Measurements from ENCODE around the gene DRAXIN.

DRAXIN gene

DNA sequence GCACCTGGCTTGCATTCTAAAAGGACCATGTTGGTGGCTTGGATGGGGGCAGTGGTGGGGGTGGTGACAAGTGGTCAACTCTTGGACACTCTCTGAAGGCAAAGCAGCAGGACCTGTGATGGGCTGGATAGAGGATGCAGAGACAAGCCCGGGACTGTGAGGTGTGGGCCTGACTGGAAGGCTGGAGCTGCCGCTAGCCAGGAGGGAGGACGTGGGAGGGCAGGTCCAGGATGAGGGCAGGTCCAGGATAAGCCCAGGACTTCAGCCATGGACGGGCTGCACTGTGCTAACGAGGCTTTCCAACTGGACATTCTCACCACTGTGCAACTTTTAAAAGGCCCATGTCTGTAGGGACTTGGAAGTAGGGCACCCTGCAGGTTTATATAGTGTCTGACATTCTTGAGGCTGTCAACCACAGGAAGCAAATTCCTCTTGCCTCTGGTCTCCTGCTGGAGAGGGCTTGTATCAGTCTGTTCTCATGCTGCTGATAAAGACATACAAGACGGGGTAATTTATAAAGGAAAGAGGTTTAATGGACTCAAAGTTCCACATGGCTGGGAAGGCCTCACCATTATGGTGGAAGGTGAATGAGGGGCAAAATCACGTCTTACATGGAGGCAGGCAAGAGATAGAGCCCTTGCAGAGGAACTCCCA lies 62.2 kb downstream of the DRAXIN start:
- in situ Hi-C loops (cut with MboI; ENCODE audit: low sequenced_read_pairs, unreplicated experiment), result no loop called here
- no peak for DNase-seq (ENCODE audit: low spot score)
- TF ChIP-seq, protein P1, sequence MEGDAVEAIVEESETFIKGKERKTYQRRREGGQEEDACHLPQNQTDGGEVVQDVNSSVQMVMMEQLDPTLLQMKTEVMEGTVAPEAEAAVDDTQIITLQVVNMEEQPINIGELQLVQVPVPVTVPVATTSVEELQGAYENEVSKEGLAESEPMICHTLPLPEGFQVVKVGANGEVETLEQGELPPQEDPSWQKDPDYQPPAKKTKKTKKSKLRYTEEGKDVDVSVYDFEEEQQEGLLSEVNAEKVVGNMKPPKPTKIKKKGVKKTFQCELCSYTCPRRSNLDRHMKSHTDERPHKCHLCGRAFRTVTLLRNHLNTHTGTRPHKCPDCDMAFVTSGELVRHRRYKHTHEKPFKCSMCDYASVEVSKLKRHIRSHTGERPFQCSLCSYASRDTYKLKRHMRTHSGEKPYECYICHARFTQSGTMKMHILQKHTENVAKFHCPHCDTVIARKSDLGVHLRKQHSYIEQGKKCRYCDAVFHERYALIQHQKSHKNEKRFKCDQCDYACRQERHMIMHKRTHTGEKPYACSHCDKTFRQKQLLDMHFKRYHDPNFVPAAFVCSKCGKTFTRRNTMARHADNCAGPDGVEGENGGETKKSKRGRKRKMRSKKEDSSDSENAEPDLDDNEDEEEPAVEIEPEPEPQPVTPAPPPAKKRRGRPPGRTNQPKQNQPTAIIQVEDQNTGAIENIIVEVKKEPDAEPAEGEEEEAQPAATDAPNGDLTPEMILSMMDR (IDR thresholded peaks at IDR 0.05; ENCODE audit: borderline replicate concordance, control extremely low read depth, extremely low read depth, insufficient read depth, missing control alignments), result no peak

DNA sequence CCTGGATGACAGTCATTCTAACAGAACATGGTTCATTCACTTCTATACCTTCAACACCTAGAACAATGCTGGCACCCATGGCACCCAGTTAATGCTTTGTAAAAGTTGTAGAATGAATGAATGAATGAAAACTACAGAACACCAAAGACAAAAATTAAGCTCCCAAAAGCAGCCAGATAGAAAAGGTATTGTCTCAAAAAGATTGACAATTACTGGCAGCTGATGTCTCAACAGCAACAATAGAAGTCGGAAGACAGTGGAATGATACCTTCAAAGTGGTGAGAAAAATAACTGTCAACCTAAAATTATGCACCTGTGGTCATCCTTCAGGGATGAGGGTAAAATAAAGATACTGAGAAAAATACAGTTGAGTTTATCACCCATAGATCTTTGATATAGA lies 65.5 kb downstream of the DRAXIN start:
- TF ChIP-seq, protein P1 (IDR thresholded peaks at IDR 0.05; ENCODE audit: borderline replicate concordance, control extremely low read depth, extremely low read depth, insufficient read depth, missing control alignments), result no peak
- DNase-seq (ENCODE audit: low spot score), result no peak
- in situ Hi-C loops (cut with MboI; ENCODE audit: low sequenced_read_pairs, unreplicated experiment), result no loop called here

DNA sequence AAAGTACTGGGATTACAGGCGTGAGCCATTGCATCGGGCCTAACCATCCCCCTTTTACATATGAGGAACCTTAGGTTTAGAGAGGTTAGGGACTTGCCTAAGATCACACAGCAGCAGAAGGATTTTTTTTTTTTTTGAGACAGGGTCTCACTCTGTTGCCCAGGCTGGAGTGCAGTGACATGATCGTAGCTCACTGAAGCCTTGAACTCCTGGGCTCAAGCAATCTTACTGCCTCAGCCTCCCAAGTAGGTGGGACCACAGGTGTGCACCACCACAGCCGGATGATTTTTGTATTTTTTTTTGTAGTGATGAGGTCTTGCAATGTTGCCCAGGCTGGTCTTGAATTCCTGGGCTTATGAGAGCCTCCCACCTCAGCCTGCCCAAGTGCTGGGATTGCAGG lies 68.3 kb downstream of the DRAXIN start:
- TF ChIP-seq, protein P1 (IDR thresholded peaks at IDR 0.05; ENCODE audit: borderline replicate concordance, control extremely low read depth, extremely low read depth, insufficient read depth, missing control alignments), result no peak
- in situ Hi-C loops (cut with MboI; ENCODE audit: low sequenced_read_pairs, unreplicated experiment), result no loop called here
- no peak for DNase-seq (ENCODE audit: low spot score)

DNA sequence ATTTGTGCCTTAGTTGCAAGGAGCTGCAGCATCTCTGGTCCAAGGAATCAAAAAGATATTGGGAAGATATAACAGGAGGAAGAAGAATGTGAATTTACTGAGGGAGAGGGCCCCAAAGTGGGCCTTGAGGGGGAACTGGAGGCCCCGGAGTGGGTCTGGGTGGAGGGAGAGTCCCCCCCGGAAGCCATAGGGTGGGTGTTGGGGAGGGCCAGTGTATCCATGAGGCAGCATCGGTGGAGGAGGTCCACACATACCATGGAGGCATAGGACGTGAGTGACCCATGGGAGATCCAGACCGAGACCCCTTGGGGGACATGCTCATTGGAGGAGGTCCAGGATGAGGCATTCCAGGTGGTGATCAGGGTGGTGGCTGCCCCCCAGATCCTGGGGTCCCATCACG lies 69.8 kb downstream of the DRAXIN start:
- TF ChIP-seq, protein P1 (IDR thresholded peaks at IDR 0.05; ENCODE audit: borderline replicate concordance, control extremely low read depth, extremely low read depth, insufficient read depth, missing control alignments), result no peak
- in situ Hi-C loops (cut with MboI; ENCODE audit: low sequenced_read_pairs, unreplicated experiment), result no loop called here
- no peak for DNase-seq (ENCODE audit: low spot score)

DNA sequence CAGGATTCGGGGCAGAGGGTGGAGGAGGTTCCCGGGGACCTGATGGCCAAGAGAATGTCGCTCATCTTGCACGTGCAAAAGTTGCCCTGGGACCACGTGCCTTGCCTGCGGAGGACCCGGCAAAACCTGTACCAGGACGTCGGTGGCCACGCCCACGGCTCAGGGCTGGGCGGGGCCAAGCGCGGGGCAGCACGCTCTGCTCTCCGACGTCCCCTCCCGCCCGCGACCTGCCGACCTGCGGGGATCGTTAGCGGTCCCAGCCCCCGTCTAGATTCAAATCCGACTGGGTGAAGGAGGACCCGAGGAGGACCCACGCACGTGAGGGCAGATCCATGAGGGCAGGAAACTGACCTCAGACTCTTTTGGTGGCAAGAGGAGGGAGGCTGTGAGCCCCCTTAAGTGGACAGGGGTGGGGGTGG lies 70.5 kb downstream of the DRAXIN start, which contains the start of gene C1orf167:
Gene C1orf167, plus strand, starts transcription at position 206 of the 419 bp plus-strand sequence. CDS start 2,208 bp downstream, outside the sequence.
- in situ Hi-C loops (cut with MboI; ENCODE audit: low sequenced_read_pairs, unreplicated experiment), result no loop called here
- TF ChIP-seq, protein P1 (IDR thresholded peaks at IDR 0.05; ENCODE audit: borderline replicate concordance, control extremely low read depth, extremely low read depth, insufficient read depth, missing control alignments), result no peak
- DNase-seq (ENCODE audit: low spot score), result peak; percentile 45

DNA sequence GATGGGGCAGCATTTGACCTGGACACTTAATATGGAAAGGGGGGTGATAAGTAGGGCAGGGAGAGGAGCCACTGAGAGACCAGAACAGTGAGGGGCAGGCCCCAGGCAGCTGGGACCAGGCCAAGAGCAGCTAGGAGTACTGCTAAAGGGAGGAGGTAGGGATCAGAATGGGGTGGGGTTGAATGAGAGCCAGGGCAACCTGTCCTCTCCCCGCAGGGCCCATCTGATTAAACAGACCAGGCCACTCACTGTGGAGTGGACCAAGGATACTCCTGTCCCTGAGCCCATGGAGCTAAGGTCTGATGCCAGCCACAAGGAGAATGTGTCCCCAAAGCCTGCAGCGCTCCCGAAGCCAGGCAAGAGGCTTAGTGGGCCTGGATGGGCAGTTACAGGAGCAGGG lies 72.6 kb downstream of the DRAXIN start:
- in situ Hi-C loops (cut with MboI; ENCODE audit: low sequenced_read_pairs, unreplicated experiment), result no loop called here
- no peak for DNase-seq (ENCODE audit: low spot score)
- TF ChIP-seq, protein P1 (IDR thresholded peaks at IDR 0.05; ENCODE audit: borderline replicate concordance, control extremely low read depth, extremely low read depth, insufficient read depth, missing control alignments), result no peak

Measured in GM13976 (cell line).